ENCODE data around the gene CRYBB3.

GRCh38 chr22:25161916-25162530 is 37.6 kb upstream of the CRYBB3 start:
- no peak for TF ChIP-seq TCF4 (CRISPR knock-in tag; IDR thresholded peaks at IDR 0.05; ENCODE audit: borderline replicate concordance)
- no peak for TF ChIP-seq SNAI2 (CRISPR knock-in tag; IDR thresholded peaks at IDR 0.05)
- TF ChIP-seq BACH2 (CRISPR knock-in tag; IDR thresholded peaks at IDR 0.05; ENCODE audit: borderline replicate concordance) = no peak
- no peak for TF ChIP-seq PATZ1 (CRISPR knock-in tag; IDR thresholded peaks at IDR 0.05; ENCODE audit: borderline replicate concordance)
- TF ChIP-seq CREB5 (CRISPR knock-in tag; IDR thresholded peaks at IDR 0.05; ENCODE audit: low read depth) = no peak
- no peak for TF ChIP-seq CSRNP3 (CRISPR knock-in tag; IDR thresholded peaks at IDR 0.05)
- TF ChIP-seq ARNTL (CRISPR knock-in tag; IDR thresholded peaks at IDR 0.05; ENCODE audit: borderline replicate concordance, low read depth) = no peak
- TF ChIP-seq ISL1 (CRISPR knock-in tag; IDR thresholded peaks at IDR 0.05) = no peak
